Measurements from ENCODE around the gene EFNB2. TPM values are rescaled to one million over a fixed set of nuclear protein-coding genes. Genes with fewer than 3 reads are reported as not detected.

Gene EFNB2
- total RNA-seq (2021; fragmentation: NEBNext Ultra II Directional; extraction: Animal tissue kit (Norgen Biotek cat#: 25700)) (10.3 and 12.0 TPM in 2 replicates), polyA plus RNA-seq (2011; rRNA removed) (7.5 and 8.2 TPM in 2 replicates), polyA minus RNA-seq (2011; rRNA and poly(A)+ RNA removed) (13.7 and 16.9 TPM in 2 replicates)
- polyA plus RNA-seq (2011; cell fraction: cytosol; rRNA removed), result 6.7 TPM
- polyA plus RNA-seq (2011; cell fraction: nucleus; rRNA removed), result 11.5 TPM
- 9.7 to 11.3 TPM (median 10.9 TPM) in 4 replicates for polyA plus RNA-seq (2012, experiment 1 of 2)
- 2.6 TPM for polyA plus RNA-seq (2012, experiment 2 of 2)
- polyA plus RNA-seq (2013, experiment 1 of 2), result 11.1 TPM
- polyA plus RNA-seq (2013, experiment 2 of 2), result 13.3 TPM
- 10.5 TPM for polyA minus RNA-seq (2011; cell fraction: cytosol; rRNA and poly(A)+ RNA removed)
- 14.8 TPM for polyA minus RNA-seq (2011; cell fraction: nucleus; rRNA and poly(A)+ RNA removed)
- long read RNA-seq, experiment 1, full-length matches to known transcripts, result 1 of 12 reads
- long read RNA-seq, experiment 1, partial matches to known transcripts, result 2 of 12 reads
- long read RNA-seq, experiment 1, other reads (novel, unspliced or antisense), result 9 of 12 reads
- long read RNA-seq, experiment 2, partial matches to known transcripts, result 0 of 2 reads
- long read RNA-seq, experiment 2, other reads (novel, unspliced or antisense), result 2 of 2 reads

GRCh38 chr13:106535552-106536243 is at the start of gene EFNB2:
Gene EFNB2 (minus strand): TSS chr13:106535662. CDS start chr13:106534964, 698 bp downstream.
- H3K18ac ChIP-seq (ENCODE audit: extremely low read depth, low read length), result peak within 1 kb of the TSS; percentile 79; the same call in 1 of the 2 replicates
- POLR2A ChIA-PET (ENCODE audit: partially characterized antibody), result interaction anchor here (0.7 to 2.3 kb wide), 16 partner anchors 8 to 435 kb away, joined by 3 to 15 read pairs (median 3); partner anchors contain the start of gene ARGLU1
- peak within 1 kb of the TSS in 2 of 4 experiments; percentile 3 to 89; a peak in 1 of 7 replicates for H3K9ac ChIP-seq (replicated peaks in 1 of 4; ENCODE audit: extremely low read depth in 1 of 4, low read depth in 3 of 4, low read length in 3 of 4)
- peaks cover 0 to 2% (median 0%) of the 10 kb centered on the region in 4 experiments; a peak in 1 of 8 replicates for H3K36me3 ChIP-seq (ENCODE audit: control insufficient read depth in 2 of 4, insufficient read depth in 4 of 4, low read length in 3 of 4)
- H2BK15ac ChIP-seq (ENCODE audit: low read length), result no peak within 1 kb of the TSS
- peaks cover 16% of the 10 kb centered on the region for H3K23me2 ChIP-seq (ENCODE audit: low read depth, low read length)
- no peak within 1 kb of the TSS for H2BK12ac ChIP-seq (ENCODE audit: low read depth, low read length)
- H3K4me2 ChIP-seq (ENCODE audit: insufficient read depth in 1 of 2, low read depth in 2 of 2, low read length in 2 of 2), result peak within 1 kb of the TSS; percentile 86 to 94
- 0% methylated on average over 48 of the region's 102 CpGs; no CpG with 5 or more reads in 1 of the 2 experiments for WGBS, 2 experiments (ENCODE audit: extremely low coverage in 1 of 2, insufficient coverage in 1 of 2, insufficient read length in 1 of 2, insufficient replicate concordance in 2 of 2, low coverage in 1 of 2, low lambda C conversion rate in 2 of 2, missing lambda C conversion rate in 1 of 2)
- no peak within 1 kb of the TSS for H3K4ac ChIP-seq (replicated peaks; ENCODE audit: insufficient read length, low read depth, low read length)
- H3K27me3 ChIP-seq (replicated peaks in 1 of 4; ENCODE audit: control insufficient read depth in 3 of 4, extremely low read depth in 1 of 4, insufficient read depth in 3 of 4, low read length in 3 of 4), result peaks cover 0 to 14% (median 7%) of the 10 kb centered on the region in 4 experiments; a peak in 5 of 7 replicates
- H3K14ac ChIP-seq (ENCODE audit: insufficient read length), result no peak within 1 kb of the TSS
- H3K4me3 ChIP-seq (ENCODE audit: extremely low read depth in 1 of 4, insufficient read depth in 2 of 4, low read depth in 3 of 4, low read length in 4 of 4), result peak within 1 kb of the TSS; percentile 60 to 84 (median 66)
- H4K91ac ChIP-seq (replicated peaks; ENCODE audit: insufficient read length, low read length), result no peak within 1 kb of the TSS
- peaks cover 4 to 8% of the 10 kb centered on the region in 2 experiments for H4K20me1 ChIP-seq (replicated peaks in 1 of 2; ENCODE audit: control insufficient read depth in 1 of 2, insufficient read depth in 2 of 2, low read length in 2 of 2)
- no peak within 1 kb of the TSS for H2BK120ac ChIP-seq (replicated peaks; ENCODE audit: low read depth, low read length)
- no peaks in the 10 kb centered on the region for H3K79me1 ChIP-seq (ENCODE audit: low read depth, low read length)
- DNase-seq (ENCODE audit: low read depth in 1 of 2, low spot score in 2 of 2), result peak; percentile 76 to 89
- peak within 1 kb of the TSS; percentile 47 for H4K5ac ChIP-seq (ENCODE audit: insufficient read length, low read depth, low read length)
- H3K9me3 ChIP-seq (ENCODE audit: insufficient read depth in 2 of 2, low read depth in 1 of 2, low read length in 1 of 2), result no peaks in the 10 kb centered on the region
- peaks cover 0 to 29% of the 10 kb centered on the region in 2 experiments; a peak in 2 of 4 replicates for H3K79me2 ChIP-seq (ENCODE audit: control insufficient read depth in 1 of 2, insufficient read depth in 2 of 2, low read length in 2 of 2)
- FAIRE-seq, result no peak
- peak within 1 kb of the TSS; percentile 68; the same call in 1 of the 2 replicates for H4K8ac ChIP-seq (ENCODE audit: extremely low read depth, insufficient read depth, low read length)
- H3K23ac ChIP-seq (ENCODE audit: insufficient read length), result no peak within 1 kb of the TSS
- H3K27ac ChIP-seq (ENCODE audit: low read depth, low read length), result no peak within 1 kb of the TSS
- no peak within 1 kb of the TSS for H2AK5ac ChIP-seq (ENCODE audit: low read depth, low read length)
- no peak within 1 kb of the TSS for H3K56ac ChIP-seq (replicated peaks; ENCODE audit: insufficient read length, low read depth, low read length)
- no peak within 1 kb of the TSS for H2BK5ac ChIP-seq (ENCODE audit: low read depth, low read length)
- peaks cover 5 to 21% (median 11%) of the 10 kb centered on the region in 4 experiments; a peak in 5 of 7 replicates for H3K4me1 ChIP-seq (replicated peaks in 1 of 4; ENCODE audit: control insufficient read depth in 3 of 4, insufficient read depth in 4 of 4, low read length in 3 of 4)
- peak within 1 kb of the TSS; percentile 19; the same call in 1 of the 2 replicates for H2AFZ ChIP-seq (ENCODE audit: low read length)
- no peak within 1 kb of the TSS for H2BK20ac ChIP-seq (ENCODE audit: low read length)
- CTCF ChIA-PET (ENCODE audit: partially characterized antibody), result interaction anchor here (0.6 to 2.4 kb wide), 30 partner anchors 8 to 604 kb away, joined by 3 to 11 read pairs (median 3); no protein-coding TSS in a partner anchor
- no peak for TF ChIP-seq CBX5 (IDR thresholded peaks at IDR 0.05; ENCODE audit: low read depth, low read length)
- no peak for TF ChIP-seq GABPA (IDR thresholded peaks at IDR 0.05; ENCODE audit: borderline replicate concordance, insufficient read depth, low read length)
- TF ChIP-seq RNF2 (IDR thresholded peaks at IDR 0.05; ENCODE audit: borderline replicate concordance, low read depth, low read length, missing control alignments, poor library complexity, severe bottlenecking), result peak; percentile 64
- peak; percentile 74; the same call in 1 of the 2 replicates for TF ChIP-seq CREB1 (IDR thresholded peaks at IDR 0.05)
- TF ChIP-seq KDM4A (IDR thresholded peaks at IDR 0.05; ENCODE audit: low read depth, low read length, severe bottlenecking), result peak; percentile 80
- no peak for TF ChIP-seq ZNF274 (IDR thresholded peaks at IDR 0.05; ENCODE audit: borderline replicate concordance, extremely low read depth, low read length)
- TF ChIP-seq PHF8 (conservative IDR thresholded peaks at IDR 0.05; ENCODE audit: low read depth, low read length), result no peak; the same call in 1 of the 2 replicates

Data from H1 (cell line).